ENCODE results near the gene KRT77.
"Not testable (repeated sequence)": the region's sequence is repeated elsewhere in the genome, so short reads cannot be mapped to it uniquely, and the experiment has no call there.

The KRT77 gene

GRCh38 chr12:52673713-52674432, 29.5 kb downstream of the KRT77 start:
- DNase-seq, result no peak

GRCh38 chr12:52673217-52673616, 30.1 kb downstream of the KRT77 start:
- DNase-seq, result no peak

- DNase-seq, result no peak
These were observed 30.9 kb downstream of the KRT77 start for GRCh38 chr12:52672321-52672933.

- no peak for DNase-seq
These were observed 32.4 kb downstream of the KRT77 start for GRCh38 chr12:52670961-52671360.

DNA sequence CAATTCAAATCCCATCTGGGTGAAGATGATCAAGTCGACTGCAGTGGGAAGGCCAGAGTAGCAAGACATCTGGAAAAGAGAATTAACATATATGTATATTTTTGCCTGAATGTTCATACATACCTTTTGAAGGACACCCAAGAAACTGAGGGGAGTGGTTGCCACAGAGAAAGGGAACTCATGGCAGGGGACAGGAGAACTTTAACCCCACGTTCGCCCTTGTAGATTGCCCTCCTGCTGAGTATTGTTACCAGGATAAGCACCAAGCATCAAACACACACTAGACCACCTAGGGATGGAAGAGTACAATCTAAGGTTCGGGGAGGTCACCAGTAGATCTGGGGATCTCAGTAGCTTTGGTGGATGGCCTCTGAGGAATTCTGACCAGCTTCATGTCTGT, 32.8 kb downstream of the KRT77 start:
- no peak for DNase-seq

- not testable (repeated sequence) for DNase-seq
These were observed 33.4 kb downstream of the KRT77 start for GRCh38 chr12:52669941-52670340.

DNA sequence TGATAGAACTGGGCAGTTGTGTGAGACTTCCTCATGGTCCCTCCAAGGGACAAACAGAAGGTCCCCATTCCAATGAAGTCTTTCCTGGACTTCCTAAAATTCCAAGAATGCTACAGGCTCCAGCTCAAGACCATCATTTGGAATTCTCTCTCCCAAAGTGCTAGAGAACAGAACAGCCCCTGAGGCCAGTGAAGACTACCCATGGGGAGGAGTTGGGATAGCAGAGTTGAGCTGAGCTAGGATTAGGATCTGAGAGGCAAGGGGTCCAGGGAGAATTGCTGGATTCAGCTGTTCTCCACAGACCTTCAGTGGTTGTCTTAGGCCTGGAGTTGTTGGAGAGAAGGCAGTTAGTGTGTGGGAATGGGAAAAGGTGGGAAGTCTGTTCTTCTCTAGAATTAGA, 33.9 kb downstream of the KRT77 start:
- no peak for DNase-seq

GRCh38 chr12:52667931-52668330, 35.4 kb downstream of the KRT77 start:
- no peak for DNase-seq

DNA sequence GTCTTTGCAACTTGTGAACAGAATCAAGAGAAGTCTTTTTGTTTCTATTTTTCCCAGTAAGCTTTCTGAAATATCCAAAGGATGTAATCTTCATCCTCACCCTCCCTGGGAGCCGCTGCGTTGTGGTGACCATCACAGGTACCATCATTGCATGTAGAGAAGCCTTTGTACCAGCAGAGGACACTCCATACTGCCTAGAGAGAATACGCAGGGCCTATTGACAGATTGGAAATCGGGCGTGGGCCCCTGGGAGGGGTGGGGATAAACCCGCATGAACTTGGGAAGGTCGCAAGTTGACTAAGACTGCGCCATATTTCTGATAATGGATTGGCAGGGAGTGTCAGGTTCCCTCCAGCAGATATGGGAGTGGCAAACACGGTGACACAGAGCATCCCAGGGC, 35.8 kb downstream of the KRT77 start:
- no peak for DNase-seq

GRCh38 chr12:52666471-52666870, 36.9 kb downstream of the KRT77 start:
- no peak for DNase-seq

DNA sequence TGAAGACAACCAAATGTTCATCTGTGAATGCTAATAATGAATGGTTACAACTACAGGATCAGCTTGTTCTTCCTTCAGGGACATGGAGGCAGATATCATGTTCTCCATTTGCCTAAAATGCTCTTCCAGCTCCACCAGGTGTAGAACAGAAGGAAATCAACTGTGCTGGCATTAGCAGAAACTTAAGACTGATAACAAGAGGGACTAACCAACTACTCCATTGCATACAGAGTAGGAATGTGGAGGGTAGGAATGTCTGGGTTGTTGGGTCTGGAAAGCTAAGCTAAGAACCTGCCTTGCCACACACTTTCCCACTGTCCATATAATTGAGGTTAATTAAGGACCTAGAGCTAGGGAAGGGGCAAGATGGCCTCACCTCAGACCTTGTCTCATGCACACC, 39.9 kb downstream of the KRT77 start:
- DNase-seq, result no peak

DNA sequence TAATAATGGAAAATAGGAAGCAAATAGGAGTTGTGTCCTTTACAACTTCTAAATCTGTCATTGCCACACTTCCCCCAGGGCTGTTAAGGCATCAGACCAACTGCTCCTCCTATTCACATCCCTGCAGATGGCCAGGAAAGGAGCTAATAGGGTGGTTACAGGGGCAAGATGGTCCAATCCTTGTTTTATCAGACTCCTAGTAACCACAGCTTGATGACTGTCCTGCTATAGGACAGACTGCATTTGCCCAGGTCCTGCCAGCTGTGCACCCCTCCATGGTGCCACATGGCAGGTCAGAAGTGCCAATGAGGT, 40.5 kb downstream of the KRT77 start:
- DNase-seq, result no peak

DNA sequence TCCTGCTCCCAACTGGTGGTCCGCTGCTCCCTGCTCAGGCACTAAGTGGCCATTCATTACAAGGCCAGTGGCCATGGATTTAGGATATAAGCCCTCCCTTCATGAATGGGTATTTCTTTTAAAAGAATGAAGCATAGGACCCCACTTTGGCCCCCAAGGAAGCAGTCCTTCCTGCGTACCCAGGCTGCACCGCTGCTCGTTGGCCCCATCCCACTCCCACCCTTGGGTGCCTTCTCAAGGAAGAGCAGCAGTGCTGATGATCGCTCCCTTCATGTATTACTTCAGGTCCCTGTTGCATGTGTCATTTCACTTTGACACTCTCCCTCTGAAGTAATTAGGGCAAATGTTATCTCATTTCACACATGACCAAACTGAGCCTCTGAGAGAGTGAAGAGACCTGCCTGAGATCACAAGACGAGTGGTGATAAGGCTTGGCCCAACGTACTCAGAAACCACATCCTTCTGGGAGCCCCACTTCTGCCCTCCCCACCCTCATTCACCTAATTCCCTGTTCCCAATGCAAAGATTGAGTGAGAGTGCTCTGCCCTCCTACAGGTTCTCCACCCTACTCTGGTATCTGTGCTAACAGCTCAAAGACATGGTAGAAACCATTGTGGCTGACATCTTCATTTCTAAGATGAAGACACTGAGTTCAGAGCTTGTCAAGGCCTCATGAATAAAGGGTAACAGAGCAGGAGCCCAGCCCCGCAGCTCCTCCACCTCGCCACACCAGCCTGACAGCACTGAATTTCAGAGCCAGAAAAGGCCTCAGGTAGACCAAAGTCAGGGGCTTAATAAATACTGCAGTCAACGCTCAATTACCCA, 41.0 kb downstream of the KRT77 start:
- DNase-seq, result no peak

- no peak for DNase-seq
These were observed 41.7 kb downstream of the KRT77 start for GRCh38 chr12:52661668-52662067.

GRCh38 chr12:52660934-52661499, 42.3 kb downstream of the KRT77 start:
- DNase-seq, result no peak

GRCh38 chr12:52659951-52660350, 43.4 kb downstream of the KRT77 start:
- no peak for DNase-seq

DNA sequence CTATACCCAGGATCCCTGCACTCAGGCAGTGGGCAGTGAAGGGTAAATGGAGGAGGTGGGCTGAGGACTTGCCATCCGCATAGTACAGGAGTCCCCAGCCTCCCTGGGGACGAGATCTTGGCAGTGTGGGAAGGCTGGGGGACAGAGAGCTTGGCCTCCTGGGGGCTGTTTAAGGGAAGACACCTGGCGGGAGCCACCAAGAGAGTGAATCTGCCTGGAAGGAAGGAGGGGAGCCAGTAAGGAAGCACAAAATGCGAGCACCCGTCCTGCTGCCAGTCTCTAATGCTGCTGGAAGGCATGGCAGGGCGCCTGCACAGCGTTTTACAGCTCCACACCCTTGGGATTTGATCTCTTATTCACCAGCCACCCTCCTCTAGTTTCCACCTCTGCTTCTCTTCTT, 43.9 kb downstream of the KRT77 start:
- no peak for DNase-seq

GRCh38 chr12:52658196-52658595, 45.1 kb downstream of the KRT77 start:
- DNase-seq, result no peak

DNA sequence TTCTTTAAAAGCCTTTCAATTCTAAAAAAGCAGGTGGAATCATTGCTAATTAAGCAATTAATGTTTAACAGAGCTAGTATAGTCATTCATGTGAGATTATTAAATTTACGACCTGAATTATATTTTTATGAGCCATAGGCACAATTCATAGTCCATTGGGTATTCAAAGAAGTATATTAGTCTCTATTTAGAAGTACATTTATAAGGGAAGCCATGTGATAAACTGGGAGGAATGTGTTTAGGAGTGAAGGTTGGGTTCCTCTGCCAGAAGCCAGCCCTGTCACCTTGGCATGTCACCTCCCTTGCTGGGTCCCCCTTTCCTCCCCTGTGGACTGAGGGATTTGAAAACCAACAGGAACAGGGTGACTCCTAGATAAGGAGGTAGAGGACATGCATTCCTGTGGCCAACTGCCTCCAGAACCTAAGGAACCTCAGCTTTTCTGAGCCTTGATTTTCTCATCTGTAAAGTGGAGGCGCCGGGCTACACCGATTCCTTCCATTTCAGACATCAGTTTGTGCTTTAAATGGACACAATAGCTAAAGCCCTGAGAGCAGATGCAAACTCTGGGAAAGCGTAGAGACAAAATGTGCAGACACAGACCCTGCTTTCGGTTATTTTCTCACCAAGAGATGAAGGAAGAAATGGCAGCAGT, 45.9 kb downstream of the KRT77 start:
- no peak for DNase-seq

- DNase-seq, result no peak
These were observed 46.7 kb downstream of the KRT77 start for GRCh38 chr12:52656616-52657015.

GRCh38 chr12:52655720-52656124, 47.6 kb downstream of the KRT77 start:
- no peak for DNase-seq

DNA sequence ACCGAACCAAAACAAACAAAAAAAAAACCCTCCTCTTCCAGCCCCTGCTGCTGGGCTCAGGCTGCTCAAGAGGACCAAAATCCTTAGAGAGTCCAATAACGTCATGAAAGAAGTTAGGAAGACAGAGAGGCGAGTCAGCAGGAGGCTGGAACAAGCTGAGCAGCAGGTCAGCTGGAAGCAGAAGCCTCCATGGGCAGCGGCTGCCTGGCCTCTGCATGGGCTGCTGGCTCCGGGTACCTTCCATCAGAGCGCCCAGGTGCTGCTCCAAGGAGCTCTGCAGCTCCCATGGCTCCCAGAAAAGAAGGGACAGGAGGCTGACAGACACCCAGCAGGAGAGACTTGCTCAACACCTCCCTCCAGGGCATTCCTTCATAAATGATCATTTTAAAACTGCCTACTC, 48.1 kb downstream of the KRT77 start:
- DNase-seq, result no peak

GRCh38 chr12:52651726-52652261, 51.5 kb downstream of the KRT77 start, which contains the start of gene KRT2:
KRT2 (minus strand) TSS chr12:52652211; CDS start chr12:52652142, 69 bp downstream.
- no peak for DNase-seq

All from RPMI8226 (cell line).